HEK293T (cell line): ENCODE data around the gene TMEM79.

Experiments
- CTCF ChIA-PET: fragments of 350-600 bp; formaldehyde crosslinking; extraction: SDS; loops from one replicate; lab custom pipeline; 2021; ENCODE audit warnings: antibody characterized with exemption, inconsistent platforms; lab: Yijun Ruan, JAX
- POLR2A ChIA-PET: fragments of 350-600 bp; formaldehyde crosslinking; extraction: SDS; loops from one replicate; lab custom pipeline; 2020; ENCODE audit warnings: antibody characterized with exemption, inconsistent platforms; lab: Yijun Ruan, JAX
- DNase-seq: peaks from one replicate; pipeline ENCODE4 v3.0.0; 2012; ENCODE audit warnings: mixed read lengths; ENCODE audit errors: extremely low spot score
- ARNT ChIP-seq: fragments of 450-650 bp; IDR thresholded peaks from 2 replicates; pipeline ENCODE4 v1.6.1; 2017; ENCODE audit warnings: mild to moderate bottlenecking
- BHLHE40 ChIP-seq: fragments of 450-650 bp; IDR thresholded peaks from 2 replicates; pipeline ENCODE4 v1.6.1; 2016; ENCODE audit warnings: mild to moderate bottlenecking, moderate library complexity, borderline replicate concordance
- CTBP1 ChIP-seq: fragments of 450-650 bp; IDR thresholded peaks from 2 replicates; pipeline ENCODE4 v1.6.1; 2016; ENCODE audit warnings: borderline replicate concordance
- ELF4 ChIP-seq: fragments of 450-650 bp; IDR thresholded peaks from 2 replicates; pipeline ENCODE4 v1.6.1; 2017; ENCODE audit warnings: antibody characterized with exemption
- FOXA1 ChIP-seq: fragments of 450-650 bp; IDR thresholded peaks from 2 replicates; pipeline ENCODE4 v1.6.1; 2016; ENCODE audit warnings: mild to moderate bottlenecking
- FOXK2 ChIP-seq: fragments of 450-650 bp; IDR thresholded peaks from 2 replicates; pipeline ENCODE4 v1.6.1; 2016; ENCODE audit warnings: mild to moderate bottlenecking
- FOXM1 ChIP-seq: fragments of 450-650 bp; IDR thresholded peaks from 2 replicates; pipeline ENCODE4 v1.6.1; 2017; ENCODE audit warnings: mild to moderate bottlenecking, borderline replicate concordance
- HDGF ChIP-seq: fragments of 450-650 bp; IDR thresholded peaks from 2 replicates; pipeline ENCODE4 v1.6.1; 2017; ENCODE audit warnings: antibody characterized with exemption, borderline replicate concordance
- L3MBTL2 ChIP-seq: fragments of 450-650 bp; conservative IDR thresholded peaks from 2 replicates; pipeline ENCODE4 v1.6.1; 2016; ENCODE audit warnings: mild to moderate bottlenecking
- LEF1 ChIP-seq: fragments of 450-650 bp; IDR thresholded peaks from 2 replicates; pipeline ENCODE4 v1.6.1; 2017; ENCODE audit warnings: mild to moderate bottlenecking, borderline replicate concordance
- NFRKB ChIP-seq: fragments of 450-650 bp; IDR thresholded peaks from 2 replicates; pipeline ENCODE4 v1.6.1; 2016; ENCODE audit warnings: mild to moderate bottlenecking, moderate library complexity
- SP1 ChIP-seq: fragments of 450-650 bp; IDR thresholded peaks from 2 replicates; pipeline ENCODE4 v1.6.1; 2017
- SUZ12 ChIP-seq: fragments of 450-650 bp; IDR thresholded peaks from 2 replicates; pipeline ENCODE4 v1.6.1; 2016; ENCODE audit warnings: mild to moderate bottlenecking
- TARDBP ChIP-seq: fragments of 450-650 bp; IDR thresholded peaks from 2 replicates; pipeline ENCODE4 v1.6.1; 2016
- ZNF384 ChIP-seq: fragments of 450-650 bp; IDR thresholded peaks from 2 replicates; pipeline ENCODE4 v1.6.1; 2016
- TF ChIP-seq, protein P1 (sequence below): fragments of 450-650 bp; IDR thresholded peaks from 2 replicates; pipeline ENCODE4 v1.6.1; 2016

Gene TMEM79

DNA sequence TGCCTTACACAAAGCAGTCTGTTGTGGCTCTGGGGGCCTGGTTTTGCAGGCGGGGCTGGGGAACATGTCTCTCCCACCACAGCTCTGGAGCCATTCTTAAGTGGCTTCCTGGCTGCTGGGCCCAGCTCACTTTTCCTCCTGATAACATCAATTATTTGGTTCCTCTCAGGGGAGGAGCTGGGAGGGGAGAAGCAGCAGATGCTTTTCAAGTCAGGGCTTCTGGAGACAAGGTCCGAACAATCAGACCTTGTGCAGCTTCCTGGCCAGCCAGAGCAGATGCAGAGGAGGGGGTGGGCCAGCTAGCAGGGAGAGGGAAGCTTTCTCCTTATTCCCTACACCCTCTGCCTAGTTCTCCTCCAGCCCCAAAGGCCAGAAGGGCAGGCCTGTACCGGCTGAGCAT is 32.6 kb upstream of the TMEM79 start:
- CTCF ChIA-PET, result interaction anchor here (0.6 kb wide), 1 partner anchor 17 kb away, joined by 9 read pairs; no protein-coding TSS in a partner anchor
- POLR2A ChIA-PET, result interaction anchor here (1.3 kb wide), 2 partner anchors 9 to 39 kb away, joined by 3 to 5 read pairs; partner anchors contain the start of genes BGLAP and PMF1
- DNase-seq, result no peak
- TF ChIP-seq BHLHE40 (no peak), FOXK2 (no peak), ZNF384 (no peak)
- TF ChIP-seq, protein P1, sequence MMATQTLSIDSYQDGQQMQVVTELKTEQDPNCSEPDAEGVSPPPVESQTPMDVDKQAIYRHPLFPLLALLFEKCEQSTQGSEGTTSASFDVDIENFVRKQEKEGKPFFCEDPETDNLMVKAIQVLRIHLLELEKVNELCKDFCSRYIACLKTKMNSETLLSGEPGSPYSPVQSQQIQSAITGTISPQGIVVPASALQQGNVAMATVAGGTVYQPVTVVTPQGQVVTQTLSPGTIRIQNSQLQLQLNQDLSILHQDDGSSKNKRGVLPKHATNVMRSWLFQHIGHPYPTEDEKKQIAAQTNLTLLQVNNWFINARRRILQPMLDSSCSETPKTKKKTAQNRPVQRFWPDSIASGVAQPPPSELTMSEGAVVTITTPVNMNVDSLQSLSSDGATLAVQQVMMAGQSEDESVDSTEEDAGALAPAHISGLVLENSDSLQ, result no peak

DNA sequence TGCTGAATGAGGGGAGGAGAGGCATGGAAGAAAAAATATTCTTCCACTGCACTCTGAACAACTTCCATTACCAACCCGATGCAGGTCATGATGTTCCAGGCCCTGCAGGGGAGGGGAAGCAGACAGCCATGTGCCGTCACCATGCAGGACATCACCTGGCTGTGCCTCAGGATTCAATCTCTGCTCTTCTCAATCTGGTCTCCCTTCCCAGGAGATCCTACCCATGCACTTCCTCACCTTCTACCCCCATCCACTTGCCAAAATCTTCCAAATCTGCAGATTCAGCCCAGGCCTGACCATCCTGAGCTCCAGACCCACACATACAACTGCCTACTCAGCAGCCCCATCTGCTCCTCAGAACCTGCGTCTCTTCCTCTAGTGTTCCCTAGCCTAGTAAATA is 30.5 kb upstream of the TMEM79 start:
- POLR2A ChIA-PET, result no interaction called here
- TF ChIP-seq FOXK2 (no peak), CTBP1 (no peak), L3MBTL2 (no peak), ARNT (no peak), FOXA1 (no peak), SUZ12 (no peak), SP1 (no peak), LEF1 (no peak), FOXM1 (no peak), BHLHE40 (no peak), ELF4 (no peak), HDGF (no peak), NFRKB (no peak), TARDBP (no peak), ZNF384 (no peak)
- TF ChIP-seq, protein P1, result no peak
- no peak for DNase-seq
- CTCF ChIA-PET, result no interaction called here

DNA sequence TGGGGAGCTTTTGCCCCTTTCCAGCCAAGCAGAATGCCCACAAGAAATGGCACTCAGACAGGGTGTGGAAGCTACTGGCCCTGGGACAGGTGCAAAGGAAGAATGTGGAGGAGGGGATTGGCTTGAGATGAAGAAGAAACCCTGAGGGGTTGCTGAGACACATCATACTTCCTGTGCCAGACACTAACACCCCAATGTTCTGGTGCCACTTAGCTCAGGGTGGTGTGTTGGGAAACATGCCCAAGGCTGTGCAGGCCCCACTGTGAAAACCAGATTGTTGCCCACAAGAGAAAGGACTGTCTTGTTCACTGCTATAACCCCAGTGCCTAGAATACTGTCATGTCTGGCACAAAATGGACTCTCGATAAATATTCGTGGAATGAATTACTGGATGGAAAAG is 26.4 kb upstream of the TMEM79 start:
- TF ChIP-seq ARNT, result no peak
- TF ChIP-seq, protein P1, result no peak
- no peak for TF ChIP-seq NFRKB
- TF ChIP-seq L3MBTL2, result no peak
- no peak for TF ChIP-seq FOXA1
- TF ChIP-seq FOXM1, result no peak
- no peak for TF ChIP-seq CTBP1
- TF ChIP-seq TARDBP, result no peak
- no peak for TF ChIP-seq ELF4
- no peak for TF ChIP-seq ZNF384
- TF ChIP-seq BHLHE40, result no peak
- TF ChIP-seq LEF1, result no peak
- no peak for DNase-seq
- ChIA-PET CTCF (interaction anchor here (0.6 to 1.4 kb wide), 3 partner anchors 10 to 1592 kb away, joined by 3 to 4 read pairs (median 4); partner anchors contain the start of gene PAQR6), POLR2A (interaction anchor here (0.8 kb wide), 1 partner anchor 45 kb away, joined by 3 read pairs; the partner anchor contains the start of gene PMF1)

DNA sequence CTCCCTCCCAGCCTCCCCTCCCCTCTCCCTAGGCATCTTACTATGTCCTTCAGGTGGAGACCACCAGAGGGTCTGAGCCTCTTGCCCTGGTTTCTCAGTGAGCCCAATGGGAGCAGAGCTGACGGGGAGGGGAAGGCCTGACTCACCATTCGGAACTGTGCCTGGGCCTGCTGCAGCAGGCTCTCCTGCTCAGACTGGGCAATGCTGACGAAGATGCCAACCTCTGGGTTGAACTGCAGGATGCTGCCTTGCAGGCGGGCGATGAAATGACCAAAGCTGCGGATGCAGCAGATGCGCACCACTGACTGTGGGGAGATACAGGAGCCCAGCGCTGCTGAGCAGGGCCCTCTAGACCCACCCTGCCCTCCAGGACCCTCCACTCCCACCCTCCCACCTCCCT is 25.3 kb upstream of the TMEM79 start:
- TF ChIP-seq ELF4 (no peak), ARNT (no peak), TARDBP (no peak), FOXM1 (no peak), HDGF (no peak), NFRKB (no peak), BHLHE40 (no peak), L3MBTL2 (no peak), LEF1 (no peak)
- TF ChIP-seq, protein P1, result no peak
- ChIA-PET CTCF (no interaction called here), POLR2A (interaction anchor here (0.5 to 1.2 kb wide), 2 partner anchors 23 to 28 kb away, joined by 3 to 5 read pairs; partner anchors contain the start of gene SMG5)
- DNase-seq, result no peak

DNA sequence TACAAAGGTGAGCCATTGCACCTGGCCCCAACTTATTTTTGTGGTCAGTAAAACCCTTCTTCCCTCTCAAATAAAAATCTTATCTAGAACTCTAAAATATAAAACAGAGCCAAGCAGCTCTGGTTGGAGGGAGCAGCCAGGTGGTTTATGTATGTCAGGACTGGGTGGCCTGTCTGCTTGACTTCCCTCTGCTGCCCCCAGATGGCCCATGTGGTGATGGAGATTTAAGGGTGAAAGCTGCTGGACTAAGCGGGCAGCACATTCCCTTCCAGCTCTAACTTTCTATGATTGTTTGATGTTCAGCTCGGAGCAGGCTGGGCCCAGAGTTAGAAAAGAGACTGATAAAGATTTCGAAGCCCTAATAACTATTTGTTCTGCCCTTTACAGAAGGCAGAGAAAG is 24.3 kb upstream of the TMEM79 start:
- POLR2A ChIA-PET, result interaction anchor here (1.2 to 1.3 kb wide), 2 partner anchors 13 to 22 kb away, joined by 4 to 5 read pairs; partner anchors contain the start of gene SMG5
- DNase-seq, result no peak
- no peak for TF ChIP-seq LEF1
- no peak for TF ChIP-seq FOXK2
- no peak for TF ChIP-seq TARDBP
- no peak for TF ChIP-seq L3MBTL2
- no peak for TF ChIP-seq ARNT
- no peak for TF ChIP-seq ZNF384
- no peak for TF ChIP-seq FOXM1
- no peak for TF ChIP-seq ELF4
- TF ChIP-seq HDGF, result no peak
- TF ChIP-seq NFRKB, result no peak
- TF ChIP-seq, protein P1, result no peak
- CTCF ChIA-PET, result no interaction called here
